HG03097 (cell line): ENCODE results near the gene BHLHE40.
"Not testable (repeated sequence)": the region's sequence is repeated elsewhere in the genome, so short reads cannot be mapped to it uniquely, and the experiment has no call there.

ENCODE experiments used
- ATAC-seq: cut with Tn5 transposase; IDR thresholded peaks from one replicate; pipeline ENCODE4 v1.9.1; 2021; ENCODE audit not compliant: unreplicated experiment, low FRiP score

BHLHE40 gene

DNA sequence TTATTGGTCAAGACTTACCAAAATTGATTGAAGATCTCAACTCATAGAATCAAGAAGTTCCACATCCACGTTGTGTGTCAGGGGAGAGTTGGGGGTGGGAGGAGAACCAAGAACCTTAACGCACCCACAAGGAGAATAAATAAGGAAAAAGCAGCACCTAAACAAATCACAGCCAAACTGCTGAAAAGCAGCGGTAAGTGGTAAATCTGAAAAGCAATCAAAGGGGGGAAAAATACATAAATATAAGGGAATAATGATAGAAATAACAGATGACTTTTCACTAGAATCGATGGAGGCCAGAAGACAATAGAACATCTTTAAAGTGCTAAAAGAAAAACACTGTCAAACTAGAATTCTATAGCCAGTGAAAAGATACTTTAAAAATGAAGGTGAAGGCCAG is 20.1 kb upstream of the BHLHE40 start:
- ATAC-seq: no peak

DNA sequence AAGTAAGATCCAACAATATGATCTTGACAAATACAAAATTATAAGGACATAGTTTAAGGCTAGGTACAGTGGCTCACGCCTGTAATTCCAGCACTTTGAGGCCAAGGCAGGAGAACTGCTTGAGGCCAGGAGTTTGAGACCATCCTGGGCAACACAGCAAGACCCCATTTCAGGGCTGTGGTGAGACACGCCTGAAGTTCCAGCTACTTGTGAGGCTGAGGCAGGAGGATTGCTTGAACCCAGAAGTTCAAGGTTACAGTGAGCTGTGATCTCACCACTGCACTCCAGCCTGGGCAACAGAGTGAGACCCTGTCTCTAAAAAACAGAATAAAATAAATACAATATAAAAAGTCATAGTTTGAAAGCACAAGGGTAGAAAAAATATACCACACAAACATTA is 17.4 kb upstream of the BHLHE40 start:
- ATAC-seq: not testable (repeated sequence)

DNA sequence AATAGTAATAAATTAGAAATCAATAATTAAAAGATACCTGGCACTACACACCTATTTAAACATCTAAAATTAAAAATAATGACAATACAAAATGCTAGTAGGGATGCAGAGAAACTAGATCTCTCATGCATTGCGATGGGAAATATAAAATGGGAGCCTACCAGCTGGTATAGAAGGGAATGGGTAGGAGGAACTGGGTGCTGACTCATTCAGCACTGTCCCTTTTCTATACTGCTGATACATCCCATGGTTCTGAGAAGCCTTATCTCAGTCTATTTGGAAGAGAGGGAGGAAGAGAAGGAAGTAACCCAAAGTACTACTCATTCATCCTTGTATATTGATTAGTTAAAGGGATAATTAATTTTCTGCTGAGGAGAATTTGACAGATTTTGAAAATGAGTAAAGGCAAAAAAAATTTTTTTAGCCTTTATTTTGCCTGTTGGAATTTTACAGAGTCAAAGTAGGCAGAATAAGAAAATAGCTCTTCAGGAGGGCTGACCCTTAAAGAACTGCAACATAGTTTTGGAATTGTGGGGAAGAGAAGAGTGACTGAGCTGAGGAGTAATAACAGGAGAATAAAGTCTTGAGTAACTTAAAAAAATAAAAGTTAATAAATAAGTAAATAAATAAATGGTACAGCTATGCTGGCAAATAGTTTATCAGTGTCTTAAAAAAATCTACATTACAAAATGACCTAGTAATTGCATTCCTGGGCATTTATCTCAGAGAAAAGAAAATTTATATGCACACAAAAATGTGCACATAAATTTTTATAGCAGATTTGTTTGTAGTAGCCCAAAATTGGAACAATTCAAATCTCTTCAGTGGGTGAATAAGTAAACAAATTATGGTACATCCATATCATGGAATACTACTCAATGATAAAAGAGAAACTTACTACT is 15.3 kb upstream of the BHLHE40 start:
- no peak for ATAC-seq

DNA sequence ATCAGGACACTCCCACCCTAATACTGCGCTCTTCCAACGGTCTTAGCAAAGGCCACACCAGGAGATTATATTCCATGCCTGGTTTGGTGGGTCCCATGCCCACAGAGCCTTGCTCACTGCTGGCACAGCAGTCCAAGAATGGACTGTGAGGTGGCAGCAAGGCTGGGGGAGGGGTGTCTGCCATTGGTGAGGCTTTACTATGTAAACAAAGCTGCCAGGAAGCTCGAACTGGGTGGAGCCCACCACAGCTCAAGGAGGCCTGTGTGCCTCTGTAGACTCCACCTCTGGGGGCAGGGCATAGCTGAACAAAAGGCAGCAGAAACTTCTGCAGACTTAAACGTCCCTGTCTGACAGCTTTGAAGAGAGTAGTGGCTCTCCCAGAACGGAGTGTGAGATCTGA is 13.2 kb upstream of the BHLHE40 start:
- not testable (repeated sequence) for ATAC-seq

DNA sequence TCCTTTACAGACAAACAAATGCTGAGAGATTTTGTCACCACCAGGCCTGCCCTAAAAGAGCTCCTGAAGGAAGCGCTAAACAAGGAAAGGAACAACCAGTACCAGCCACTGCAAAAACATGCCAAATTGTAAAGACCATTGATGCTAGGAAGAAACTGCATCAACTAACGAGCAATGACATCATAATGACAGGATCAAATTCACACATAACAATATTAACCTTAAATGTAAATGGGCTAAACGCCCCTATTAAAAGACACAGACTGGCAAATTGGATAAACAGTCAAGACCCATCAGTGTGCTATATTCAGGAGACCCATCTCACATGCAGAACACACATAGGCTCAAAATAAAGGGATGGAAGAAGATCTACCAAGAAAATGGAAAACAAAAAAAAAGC is 11.6 kb upstream of the BHLHE40 start:
- ATAC-seq: not testable (repeated sequence)

DNA sequence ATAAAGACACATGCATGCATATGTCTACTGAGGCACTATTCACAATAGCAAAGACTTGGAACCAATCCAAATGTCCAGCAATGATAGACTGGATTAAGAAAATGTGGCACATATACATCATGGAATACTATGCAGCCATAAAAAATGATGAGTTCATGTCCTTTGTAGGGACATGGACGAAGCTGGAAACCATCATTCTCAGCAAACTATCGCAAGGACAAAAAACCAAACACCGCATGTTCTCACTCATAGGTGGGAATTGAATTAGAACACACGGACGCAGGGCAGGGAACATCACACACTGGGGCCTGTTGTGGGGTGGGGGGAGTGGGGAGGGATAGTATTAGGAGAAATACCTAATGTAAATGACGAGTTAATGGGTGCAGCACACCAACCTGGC is 7.8 kb upstream of the BHLHE40 start:
- not testable (repeated sequence) for ATAC-seq

DNA sequence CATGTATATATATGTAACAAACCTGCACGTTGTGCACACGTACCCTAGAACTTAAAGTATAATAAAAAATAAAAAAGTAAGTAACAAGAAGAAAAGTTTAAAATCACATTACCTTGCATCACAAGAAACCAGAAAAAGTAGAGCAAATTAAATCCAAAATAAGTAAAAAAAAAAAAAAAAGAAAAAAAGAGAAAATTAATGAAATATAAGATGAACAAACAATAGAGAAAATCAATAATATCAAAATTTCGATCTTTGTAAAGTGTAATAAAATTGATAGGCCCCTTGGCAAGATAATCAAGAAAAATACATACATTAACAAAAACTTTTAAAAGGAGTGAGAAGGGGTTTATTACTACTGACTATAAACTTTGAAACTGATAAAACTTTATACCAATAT is 7.4 kb upstream of the BHLHE40 start:
- ATAC-seq: no peak

DNA sequence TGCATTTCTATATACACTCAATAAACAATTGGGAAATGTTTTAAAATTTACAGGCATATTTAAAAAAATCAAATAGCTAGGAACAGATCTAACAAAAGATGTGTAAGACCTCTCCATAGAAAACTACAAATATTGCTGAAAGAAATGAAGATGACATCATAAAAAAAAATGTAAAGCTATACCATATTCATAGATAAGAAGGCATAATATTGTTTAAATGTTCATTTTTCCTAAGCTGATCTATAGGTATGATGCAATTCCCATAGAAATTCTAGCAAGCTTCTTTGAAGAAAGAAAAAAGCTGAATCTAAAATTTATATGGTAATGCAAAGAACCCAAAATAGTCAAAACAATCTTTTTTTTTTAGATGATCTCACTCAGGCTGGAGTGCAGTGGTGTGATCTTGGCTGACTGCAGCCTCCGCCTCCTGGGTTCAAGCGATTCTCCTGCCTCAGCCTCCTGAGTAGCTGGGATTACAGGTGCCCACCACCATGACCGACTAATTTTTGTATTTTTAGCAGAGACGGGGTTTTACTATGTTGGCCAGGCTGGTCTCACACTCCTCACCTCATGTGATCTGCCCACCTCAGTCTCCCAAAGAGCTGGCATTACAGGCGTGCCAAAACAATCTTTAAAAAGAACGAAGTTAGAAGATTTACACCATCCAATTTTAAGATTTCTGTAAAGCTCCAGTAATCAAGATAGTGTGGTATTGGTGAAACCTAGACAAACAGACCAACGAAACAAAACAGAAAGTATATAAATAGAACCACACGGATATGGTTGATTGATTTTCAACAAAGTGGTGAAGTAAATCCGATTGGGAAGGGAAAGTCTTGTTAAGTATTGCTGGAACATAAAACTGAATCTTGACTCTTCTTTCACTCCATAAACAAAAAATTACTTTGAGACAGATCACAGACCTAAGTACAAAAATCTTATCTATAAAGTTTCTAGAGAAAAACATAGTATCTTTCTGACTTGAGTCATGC is 6.3 kb upstream of the BHLHE40 start:
- ATAC-seq: peak; percentile 33

DNA sequence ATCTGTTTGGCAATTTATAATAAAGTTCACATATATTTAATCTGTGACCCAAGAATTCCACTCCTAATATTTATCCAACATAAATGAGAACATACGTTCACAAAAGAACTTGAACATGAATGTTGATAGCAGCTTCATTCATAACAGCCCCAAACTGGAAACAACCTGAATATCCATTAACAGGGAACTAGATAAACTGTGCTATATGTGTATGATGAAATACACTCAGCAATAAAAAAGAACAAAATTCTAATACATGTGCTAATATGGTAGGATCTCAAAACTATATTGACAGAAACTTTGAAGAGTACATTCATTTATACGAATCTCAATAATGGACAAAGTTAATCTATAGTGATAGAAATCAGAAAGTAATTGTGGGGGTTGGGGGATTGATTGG is 5.1 kb upstream of the BHLHE40 start:
- ATAC-seq: no peak

DNA sequence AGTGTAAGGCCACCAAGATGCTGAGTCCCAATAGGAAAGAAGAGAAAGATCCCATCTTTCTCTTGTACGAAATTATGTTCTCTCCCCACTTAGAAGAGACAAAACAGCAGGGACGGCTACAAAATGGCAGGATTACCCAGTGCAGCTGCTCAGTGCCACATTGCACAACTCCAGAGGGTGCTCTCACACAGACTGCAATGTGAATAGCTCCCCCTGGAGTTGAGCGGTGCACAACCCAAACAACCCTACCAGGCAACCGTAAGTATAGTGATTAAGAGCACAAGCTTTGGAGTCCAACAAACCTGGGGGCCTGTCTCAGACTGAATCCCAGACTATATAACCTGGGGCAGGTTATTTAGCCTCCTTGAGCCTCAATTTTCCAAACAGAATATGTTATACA is 3.1 kb upstream of the BHLHE40 start:
- no peak for ATAC-seq

DNA sequence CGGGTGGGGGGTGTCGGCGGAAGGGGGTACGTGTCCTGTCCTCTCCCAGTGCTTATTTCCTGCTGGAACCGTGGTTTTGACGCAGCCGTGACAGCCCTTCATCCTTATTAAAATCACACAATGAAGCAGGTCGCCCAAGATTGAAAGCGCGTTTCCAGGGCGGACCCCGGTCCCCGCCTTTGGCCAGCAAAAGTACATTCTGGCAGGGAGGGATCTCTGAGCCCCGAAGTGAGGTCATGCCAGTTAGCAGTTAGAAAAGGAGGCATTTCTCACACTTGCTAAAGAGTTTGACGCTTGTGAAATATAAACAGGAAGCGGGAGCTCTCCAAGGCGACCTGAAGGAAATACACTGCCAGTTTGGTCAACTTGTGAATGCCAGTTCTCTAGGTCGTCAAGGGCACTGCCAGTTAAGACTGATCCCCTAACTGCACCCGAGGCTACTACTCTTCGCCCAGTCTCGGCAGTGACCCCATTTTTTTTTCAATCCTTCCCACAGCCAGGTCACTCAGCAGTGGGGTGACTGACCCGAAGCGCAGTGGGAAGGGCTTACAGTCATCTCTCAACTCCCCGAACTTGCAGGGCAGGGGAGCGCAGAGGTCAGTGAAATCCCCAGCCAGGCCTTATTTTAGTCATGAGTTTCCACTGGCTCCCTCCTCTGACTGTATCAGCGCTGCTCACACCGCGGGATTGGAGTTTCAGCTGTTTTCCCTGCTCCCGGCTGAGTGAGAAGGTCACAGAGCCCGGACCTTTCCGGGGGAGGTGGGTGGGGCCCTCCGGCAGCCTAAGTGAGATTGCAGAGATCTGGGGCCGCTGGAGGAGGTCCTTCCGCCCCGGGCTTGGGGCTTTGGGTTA is 2.0 kb upstream of the BHLHE40 start:
- peak; percentile 41 for ATAC-seq

DNA sequence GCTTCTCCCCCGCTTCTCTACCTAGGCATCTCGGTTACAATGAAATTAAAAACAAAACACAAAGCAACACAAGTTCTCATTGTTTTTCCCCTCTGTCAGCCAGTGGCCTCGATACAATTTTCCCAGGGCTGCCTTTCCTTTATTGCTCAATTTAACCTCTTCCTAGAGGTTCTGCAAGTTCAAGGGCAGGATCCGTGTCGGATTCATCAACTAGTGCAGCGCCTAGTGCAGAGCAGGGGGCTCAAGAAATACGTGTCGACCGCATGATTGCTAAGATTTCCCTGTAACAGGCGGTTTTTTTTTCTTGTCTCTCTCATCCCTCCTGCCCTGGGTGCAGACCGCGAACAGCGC is 1.4 kb upstream of the BHLHE40 start:
- ATAC-seq: no peak

DNA sequence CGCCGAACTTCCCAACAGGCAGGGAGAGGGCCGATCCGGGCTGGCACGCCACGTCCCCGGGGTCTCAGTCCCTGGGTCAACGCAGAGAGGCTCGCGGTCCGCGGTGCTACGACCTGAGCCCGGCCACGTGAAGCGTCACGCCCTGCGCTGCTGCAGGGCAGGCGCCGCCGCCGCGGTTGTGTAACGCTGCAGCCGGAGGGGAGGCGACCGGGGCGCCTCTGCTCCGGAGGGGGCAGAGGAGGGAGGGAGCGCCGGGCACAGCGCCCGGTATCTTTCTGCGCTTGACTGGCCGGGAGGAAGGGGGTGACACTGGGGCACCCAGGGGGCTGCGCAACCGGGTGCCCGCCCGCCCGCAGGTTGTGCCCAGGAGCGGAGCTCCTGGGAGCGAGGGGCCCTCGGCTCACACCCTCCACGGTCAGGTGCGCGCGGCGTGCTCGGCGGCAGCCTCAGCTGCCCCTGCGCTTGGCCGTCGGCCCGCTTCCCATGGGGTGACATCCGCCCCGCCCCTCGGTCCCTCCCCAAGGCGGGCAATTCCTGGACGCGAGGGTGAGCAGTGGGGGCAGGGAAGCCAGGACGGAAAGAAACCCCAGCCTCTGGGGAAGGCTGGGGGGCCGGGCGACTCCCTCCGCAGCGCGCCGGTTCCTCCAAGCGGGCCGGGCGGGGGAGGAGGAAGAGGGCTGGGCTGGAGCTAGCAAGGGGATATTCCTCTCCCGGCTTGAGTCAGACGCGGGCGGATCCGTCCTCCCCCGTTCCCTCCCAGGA is 852 bp upstream of the BHLHE40 start:
- ATAC-seq: peak; percentile 37

DNA sequence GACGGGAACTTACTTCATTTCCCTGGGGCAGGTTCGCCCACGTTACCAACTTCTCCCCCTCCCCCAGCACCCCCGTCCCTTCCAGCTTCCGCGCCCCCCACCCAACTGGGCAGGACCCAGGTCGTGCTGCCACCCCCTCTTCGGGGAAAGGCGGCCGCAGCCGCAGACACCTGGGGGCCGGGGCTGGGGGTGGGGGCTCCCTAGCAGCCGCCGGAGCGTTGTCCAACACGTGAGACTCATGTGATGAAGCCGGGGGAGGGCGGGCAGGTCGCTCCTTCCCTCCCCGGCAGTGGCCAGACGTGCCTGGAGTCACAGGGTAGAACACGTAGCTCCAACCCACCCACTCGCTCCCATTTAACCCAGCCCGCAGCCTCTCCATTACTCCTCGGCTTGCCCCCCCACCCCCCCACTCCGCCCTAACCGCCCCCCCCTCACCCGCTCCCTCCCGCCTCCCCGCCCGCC is 240 bp upstream of the BHLHE40 start:
- peak; percentile 28 for ATAC-seq

DNA sequence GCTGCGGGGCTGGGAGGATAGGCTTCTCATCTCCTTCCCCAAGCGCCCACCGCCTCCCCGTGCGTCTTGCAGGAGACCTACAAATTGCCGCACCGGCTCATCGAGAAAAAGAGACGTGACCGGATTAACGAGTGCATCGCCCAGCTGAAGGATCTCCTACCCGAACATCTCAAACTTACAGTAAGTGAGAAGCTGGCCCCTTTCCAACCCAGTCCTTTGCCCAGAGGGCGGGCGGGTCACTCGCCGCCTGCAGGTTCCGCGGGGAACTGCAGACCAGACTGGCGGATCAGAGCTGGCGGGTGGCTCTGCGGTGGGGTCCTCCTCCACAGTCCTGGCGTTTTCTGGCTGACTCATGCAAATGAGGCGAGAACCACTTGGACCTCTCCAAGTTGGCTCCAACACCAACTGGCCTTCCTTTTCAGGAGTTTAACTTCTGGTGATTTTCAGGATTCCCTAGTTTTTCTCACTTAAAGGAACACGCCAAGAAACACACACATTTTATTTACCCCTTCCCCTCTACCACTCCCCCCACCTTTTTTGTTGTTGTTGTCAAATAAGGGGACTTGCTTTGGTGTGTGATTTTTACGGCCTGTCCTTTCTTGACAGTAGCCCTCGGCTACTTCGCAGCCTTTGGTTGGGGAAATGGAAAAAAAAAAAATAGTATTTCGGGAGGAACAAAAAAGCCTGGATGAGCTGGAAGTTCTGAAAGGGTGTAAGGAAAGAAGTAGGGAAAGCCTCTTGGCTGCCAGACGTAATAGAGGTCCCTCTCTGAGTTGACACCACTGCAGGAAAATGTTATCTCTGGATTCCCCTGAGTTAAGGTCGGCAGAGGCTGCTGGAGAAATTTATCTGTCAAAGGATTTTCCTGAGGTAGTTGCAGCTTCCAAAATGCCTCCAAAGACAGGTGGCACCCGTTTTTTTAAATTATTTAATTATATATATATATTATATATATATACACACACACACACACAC is 1.3 kb downstream of the BHLHE40 start:
- ATAC-seq: no peak

DNA sequence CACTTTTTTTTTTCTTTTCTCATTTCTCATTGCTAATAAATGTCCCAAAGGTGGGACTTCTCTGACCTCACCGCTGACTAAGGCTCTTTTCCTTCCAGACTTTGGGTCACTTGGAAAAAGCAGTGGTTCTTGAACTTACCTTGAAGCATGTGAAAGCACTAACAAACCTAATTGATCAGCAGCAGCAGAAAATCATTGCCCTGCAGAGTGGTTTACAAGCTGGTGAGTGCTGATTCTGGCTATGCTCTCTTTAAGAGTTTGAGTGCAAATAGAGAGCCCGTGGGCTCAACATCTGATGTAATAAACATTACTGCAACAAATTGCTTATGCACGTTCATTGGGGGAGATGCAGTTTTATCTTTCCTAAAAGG is 2.0 kb downstream of the BHLHE40 start:
- no peak for ATAC-seq

DNA sequence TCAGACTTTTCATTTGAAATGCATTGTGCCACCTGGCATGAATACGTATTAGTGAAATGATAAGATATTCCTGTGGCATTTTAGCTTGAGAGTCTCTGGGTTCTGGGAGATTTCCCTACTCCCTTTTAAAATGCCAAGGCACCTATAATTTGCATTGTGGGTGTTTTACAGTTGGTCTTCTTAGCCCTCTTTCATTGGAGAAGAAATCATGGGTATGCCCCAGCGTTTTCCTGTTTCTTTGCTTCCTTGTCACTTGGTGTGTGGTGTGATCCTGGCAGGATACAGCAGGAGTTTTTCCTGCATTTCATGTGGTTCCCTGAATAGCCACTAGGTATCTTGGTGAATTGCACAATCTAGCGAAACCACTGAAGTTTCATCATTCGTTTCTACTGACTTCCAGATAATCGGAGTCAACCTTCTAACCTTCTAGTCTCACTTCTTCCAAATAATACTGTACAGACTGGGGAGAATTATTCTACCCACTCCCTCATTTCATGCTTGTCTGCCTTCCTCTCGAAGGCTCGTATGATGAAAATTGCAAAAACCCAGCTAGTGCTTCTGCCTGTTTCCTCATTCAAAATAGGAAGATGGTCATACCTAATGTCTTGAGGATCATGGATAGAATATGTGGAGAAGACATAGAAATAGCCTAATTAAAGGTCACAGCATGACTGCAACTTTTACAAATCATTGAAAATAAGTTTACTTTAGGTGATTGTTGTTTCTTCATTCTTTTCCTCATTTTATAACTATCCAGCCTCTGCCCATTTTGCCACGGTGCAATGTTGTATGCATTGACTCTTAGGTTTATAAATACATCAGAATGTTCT is 2.6 kb downstream of the BHLHE40 start:
- ATAC-seq: no peak
